Stimulated activated CD4-positive, alpha-beta T cell treated with anti-CD3 and anti-CD28 coated beads, Interleukin-1b, Interleukin-23, amount 100 ng/mL, for 4 hours (primary cell): ENCODE data around the gene PP2D1.
"Not testable (repeated sequence)": the region's sequence is repeated elsewhere in the genome, so short reads cannot be mapped to it uniquely, and the experiment has no call there.

Experiments
- DNase-seq, 2 donors: peaks; one replicate each; pipeline ENCODE4 v3.0.0-alpha.2; 2020; ENCODE audit warnings: low read depth in 2 of 2

Gene PP2D1

DNA sequence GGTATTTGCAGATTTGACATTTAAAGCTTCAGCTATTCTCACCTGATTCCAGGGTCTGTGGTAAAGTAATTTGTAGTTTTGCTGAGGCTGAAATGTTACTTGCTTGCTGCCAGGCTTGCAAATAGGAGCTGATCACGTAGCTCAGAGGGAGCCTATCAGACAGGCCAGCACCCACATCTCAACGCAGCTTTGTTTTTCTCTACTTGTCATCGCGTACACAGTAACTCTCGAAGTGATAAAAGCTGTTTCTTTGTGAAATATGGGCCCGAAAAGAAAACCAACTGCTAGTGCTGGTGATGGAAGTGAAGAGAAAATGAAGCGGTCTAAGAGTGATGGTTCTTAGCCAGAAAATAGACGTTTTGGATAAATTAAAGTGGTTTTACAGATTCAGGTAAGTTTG is 41.7 kb downstream of the PP2D1 start:
- DNase-seq: no peak

- DNase-seq: no peak
These were observed 44.3 kb downstream of the PP2D1 start for GRCh38 chr3:19967812-19968211.

DNA sequence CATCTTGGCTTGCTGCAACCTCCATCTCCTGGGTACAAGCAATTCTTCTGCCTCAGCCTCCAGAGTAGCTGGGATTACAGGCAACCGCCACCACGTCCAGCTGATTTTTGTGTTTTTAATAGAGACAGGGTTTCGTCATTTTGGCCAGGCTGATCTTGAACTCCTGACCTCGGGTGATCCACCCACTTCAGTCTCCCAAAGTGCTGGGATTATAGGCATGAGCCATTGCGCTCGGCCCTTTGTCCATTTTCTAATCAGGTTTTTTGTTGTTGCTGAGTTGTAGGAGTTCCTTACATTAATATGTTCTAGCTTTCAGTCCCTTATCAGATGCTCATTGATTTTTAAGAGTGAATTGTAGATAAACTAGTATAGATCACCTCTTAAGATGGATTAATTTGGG is 44.9 kb downstream of the PP2D1 start:
- no peak for DNase-seq

DNA sequence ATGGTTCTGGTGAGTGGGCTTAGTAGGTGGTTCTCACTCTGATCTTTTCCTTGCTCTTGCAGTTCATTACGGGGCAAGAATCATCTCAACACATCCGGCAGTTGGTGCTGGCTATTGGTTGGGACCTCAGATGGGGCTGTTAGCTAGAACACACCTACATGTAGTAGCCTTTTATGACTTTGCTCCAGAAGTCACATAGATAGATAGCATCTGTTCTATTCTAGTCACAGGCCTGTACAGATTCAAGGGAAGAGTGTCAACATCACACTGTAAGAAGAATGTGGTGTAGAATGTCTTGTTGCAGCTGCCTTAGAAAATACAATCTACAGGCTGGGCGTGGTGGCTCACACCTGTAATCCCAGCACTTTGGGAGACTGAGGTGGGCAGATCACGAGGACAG is 50.1 kb downstream of the PP2D1 start:
- DNase-seq: no peak

GRCh38 chr3:19960696-19961095 is 51.4 kb downstream of the PP2D1 start:
- DNase-seq: no peak

- no peak for DNase-seq
These were observed 52.6 kb downstream of the PP2D1 start for GRCh38 chr3:19959505-19959904.

DNA sequence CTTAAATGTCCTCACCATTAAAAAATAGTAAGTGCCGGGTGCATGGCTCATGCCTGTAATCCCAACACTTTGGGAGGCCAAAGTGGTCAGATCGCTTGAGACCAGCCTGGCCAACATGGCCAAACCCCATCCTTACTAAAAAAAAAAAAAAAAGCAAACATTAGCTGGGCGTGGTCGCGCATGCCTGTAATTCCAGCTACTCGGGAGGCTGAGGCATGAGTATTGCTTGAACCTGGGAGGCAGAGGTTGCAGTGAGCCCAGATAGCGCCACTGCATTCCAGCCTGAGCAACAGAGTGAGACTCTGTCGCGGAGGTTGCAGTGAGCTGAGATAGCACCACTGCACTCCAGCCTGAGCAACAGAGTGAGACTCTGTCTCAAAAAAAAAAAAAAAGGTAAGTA is 54.7 kb downstream of the PP2D1 start:
- DNase-seq: not testable (repeated sequence)

- no peak for DNase-seq
These were observed 57.4 kb downstream of the PP2D1 start for GRCh38 chr3:19954676-19955075.

DNA sequence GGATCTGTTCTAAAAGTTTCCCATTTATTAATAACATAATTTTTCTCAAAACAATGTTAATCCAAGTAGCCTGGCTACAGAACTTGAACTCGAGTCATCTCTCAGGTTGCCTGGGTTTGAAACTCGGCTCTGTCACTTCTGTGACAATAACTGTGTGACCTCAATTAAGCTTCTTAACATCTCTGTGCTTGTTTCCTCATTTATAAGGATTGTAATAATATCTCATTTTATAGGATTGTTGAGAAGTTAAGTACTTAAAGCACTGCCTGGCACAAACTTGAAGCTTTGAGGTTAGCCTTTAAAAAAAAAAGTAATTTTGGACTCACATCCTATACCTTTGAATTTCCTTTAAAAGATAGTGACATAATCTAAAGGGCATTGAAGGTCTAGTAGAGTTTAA is 61.7 kb downstream of the PP2D1 start:
- no peak for DNase-seq

DNA sequence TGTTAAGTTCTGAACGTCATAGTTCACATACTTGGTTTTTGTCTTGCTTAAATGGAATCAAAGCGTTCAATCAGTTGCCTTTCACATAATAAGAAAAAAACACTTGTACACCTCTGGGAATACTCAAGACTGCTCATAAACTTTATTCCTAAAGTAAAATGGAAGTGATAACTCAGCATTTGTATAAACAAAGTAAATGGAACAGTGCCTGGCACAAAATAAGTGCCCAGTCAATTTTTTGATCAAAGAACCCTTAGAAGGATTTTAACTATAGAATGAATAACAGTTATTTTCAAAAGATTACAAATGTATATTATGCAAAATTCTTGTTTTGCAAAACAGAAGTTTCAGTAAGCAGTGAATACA is 63.9 kb downstream of the PP2D1 start:
- no peak for DNase-seq

GRCh38 chr3:19947549-19948225 is 64.4 kb downstream of the PP2D1 start:
- peak; percentile 30 to 32 for DNase-seq

GRCh38 chr3:19946832-19947548 is 65.1 kb downstream of the PP2D1 start, which contains the start of gene RAB5A:
Gene RAB5A (plus strand): TSS chr3:19947097. CDS start chr3:19950899, 3,802 bp downstream.
- peak; percentile 92 to 93 for DNase-seq

DNA sequence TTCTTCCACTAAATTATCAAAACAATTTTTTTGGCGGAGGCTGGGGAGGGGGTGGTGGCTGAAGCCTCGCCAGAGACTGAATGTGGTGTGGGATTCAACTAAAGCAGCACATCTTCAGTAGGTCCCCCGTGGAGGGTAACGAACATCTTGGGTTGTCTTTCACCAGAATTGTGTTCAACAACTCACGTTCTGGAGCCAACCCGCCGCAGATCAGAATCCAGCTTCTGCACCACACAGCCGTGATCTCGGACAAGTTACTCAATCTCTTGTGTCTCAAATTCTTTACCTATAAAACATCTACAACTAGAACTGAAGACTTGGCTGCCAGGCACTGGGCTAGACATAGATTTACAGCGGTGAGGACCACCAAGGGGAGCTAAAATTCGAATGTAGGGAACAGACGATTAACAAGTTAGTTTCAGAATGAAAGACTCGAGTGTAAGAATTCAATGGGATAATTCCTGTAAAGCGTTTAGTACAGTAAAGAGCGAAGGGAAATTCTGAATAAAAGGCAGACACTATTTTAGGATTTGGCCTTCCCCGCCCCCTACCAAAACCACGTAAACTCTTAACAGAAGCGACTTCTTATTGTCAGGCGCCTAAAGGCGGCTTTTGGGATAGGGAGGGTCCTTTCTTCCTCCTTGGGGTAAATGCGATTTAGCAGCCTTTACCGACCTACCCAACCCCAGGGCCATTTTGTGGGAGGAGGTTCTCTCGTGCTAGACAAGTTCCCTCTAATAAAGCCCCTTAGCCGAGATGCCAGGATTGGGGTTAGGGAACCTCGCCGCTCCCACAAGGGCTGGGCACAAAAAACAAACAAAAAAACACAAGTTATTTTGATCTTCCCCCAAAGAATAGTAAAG is 65.9 kb downstream of the PP2D1 start:
- DNase-seq: no peak

- DNase-seq: no peak
These were observed 66.5 kb downstream of the PP2D1 start for GRCh38 chr3:19945534-19945933.

DNA sequence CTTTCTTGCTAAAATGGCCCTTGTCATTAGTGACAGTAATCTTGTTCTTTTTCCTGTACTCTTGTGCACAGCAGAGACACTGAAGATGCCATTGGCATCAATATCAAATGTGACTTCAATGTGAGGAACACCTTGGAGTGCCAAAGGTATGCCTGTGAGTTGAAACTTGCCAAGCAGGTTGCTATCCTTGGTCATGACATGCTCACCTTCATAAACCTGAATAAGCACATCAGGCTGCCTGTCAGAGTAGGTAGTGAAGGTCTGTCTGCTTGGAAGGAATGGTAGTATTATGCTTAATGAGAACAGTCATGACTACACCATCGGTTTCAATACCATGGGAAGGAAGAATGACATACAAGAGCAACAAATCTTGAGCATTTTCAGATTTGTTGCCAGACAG is 71.4 kb downstream of the PP2D1 start:
- DNase-seq: no peak

- DNase-seq: no peak
These were observed 73.8 kb downstream of the PP2D1 start for GRCh38 chr3:19938295-19938627.

- no peak for DNase-seq
These were observed 74.4 kb downstream of the PP2D1 start for GRCh38 chr3:19937459-19938294.
